Ishikawa (cell line): ENCODE measurements around the gene NARF.

ENCODE experiments used
- CEBPB ChIP-seq: IDR thresholded peaks from 2 replicates; pipeline ENCODE4 v1.6.1; 2012
- CREB1 ChIP-seq: IDR thresholded peaks from 2 replicates; pipeline ENCODE4 v1.6.1; 2012; ENCODE audit warnings: low read depth
- EGR1 ChIP-seq: IDR thresholded peaks from 2 replicates; pipeline ENCODE4 v1.6.1; 2012
- EP300 ChIP-seq: IDR thresholded peaks from 2 replicates; pipeline ENCODE4 v1.6.1; 2012; ENCODE audit warnings: borderline replicate concordance
- FOXM1 ChIP-seq: IDR thresholded peaks from 2 replicates; pipeline ENCODE4 v1.6.1; 2012; ENCODE audit warnings: low read depth, borderline replicate concordance
- MAX ChIP-seq: IDR thresholded peaks from 2 replicates; pipeline ENCODE4 v1.6.1; 2012
- NFIC ChIP-seq: IDR thresholded peaks from 2 replicates; pipeline ENCODE4 v1.6.1; 2012
- RAD21 ChIP-seq: IDR thresholded peaks from 2 replicates; pipeline ENCODE4 v1.6.1; 2012; ENCODE audit warnings: low read depth
- REST ChIP-seq: IDR thresholded peaks from 2 replicates; pipeline ENCODE4 v1.6.1; 2012; ENCODE audit warnings: low read depth, mild to moderate bottlenecking
- TAF1 ChIP-seq: IDR thresholded peaks from 2 replicates; pipeline ENCODE4 v1.6.1; 2012; ENCODE audit warnings: low read depth, mild to moderate bottlenecking
- TCF12 ChIP-seq: IDR thresholded peaks from 2 replicates; pipeline ENCODE4 v1.6.1; 2012; ENCODE audit warnings: low read depth
- TEAD4 ChIP-seq: IDR thresholded peaks from 2 replicates; pipeline ENCODE4 v1.6.1; 2012
- USF1 ChIP-seq: IDR thresholded peaks from 2 replicates; pipeline ENCODE4 v1.6.1; 2012
- YY1 ChIP-seq: IDR thresholded peaks from 2 replicates; pipeline ENCODE4 v1.6.1; 2012; ENCODE audit warnings: low read depth
- ZBTB7A ChIP-seq: IDR thresholded peaks from 2 replicates; pipeline ENCODE4 v1.6.1; 2012; ENCODE audit warnings: low read depth

The NARF gene

DNA sequence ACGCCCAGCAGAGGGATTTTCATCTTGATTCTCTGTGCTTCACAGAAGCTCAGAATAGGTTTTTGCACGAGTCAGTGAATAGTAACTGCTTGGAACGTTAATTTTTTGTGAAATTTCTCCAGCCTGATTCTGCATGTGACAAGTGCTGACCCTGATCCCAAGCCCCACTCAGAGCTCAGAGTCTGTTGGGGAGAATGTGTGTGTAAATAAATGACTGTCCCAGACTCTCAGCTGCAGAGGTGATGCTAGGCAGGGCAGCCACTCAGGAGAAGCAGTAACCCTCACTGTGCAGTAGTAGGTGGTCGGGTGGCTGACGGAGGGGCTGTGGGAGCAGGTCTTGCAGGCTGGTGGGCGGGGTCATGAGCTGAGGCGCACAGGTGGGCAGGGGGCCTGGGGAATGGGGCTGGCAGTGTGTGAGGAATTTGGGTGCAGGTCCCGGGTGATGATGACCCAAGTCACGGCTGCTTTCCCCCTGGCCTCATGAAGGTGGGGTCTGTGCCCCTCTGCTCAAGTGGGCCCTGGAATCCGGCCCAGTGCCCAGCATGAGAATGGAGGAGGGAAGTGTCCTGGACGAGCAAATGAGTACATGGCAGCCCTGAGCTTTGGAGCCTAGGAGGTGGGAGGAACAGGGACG lies 44.7 kb downstream of the NARF start:
- TF ChIP-seq YY1 (no peak), TCF12 (no peak), TEAD4 (no peak), EP300 (no peak), ZBTB7A (no peak)

- no peak for TF ChIP-seq TAF1
- no peak for TF ChIP-seq USF1
- no peak for TF ChIP-seq FOXM1
- TF ChIP-seq CREB1, result no peak
- no peak for TF ChIP-seq TEAD4
- TF ChIP-seq NFIC, result no peak
- no peak for TF ChIP-seq RAD21
- no peak for TF ChIP-seq EGR1
Measured at GRCh38 chr17:82503728-82504308, 45.3 kb downstream of the NARF start.

DNA sequence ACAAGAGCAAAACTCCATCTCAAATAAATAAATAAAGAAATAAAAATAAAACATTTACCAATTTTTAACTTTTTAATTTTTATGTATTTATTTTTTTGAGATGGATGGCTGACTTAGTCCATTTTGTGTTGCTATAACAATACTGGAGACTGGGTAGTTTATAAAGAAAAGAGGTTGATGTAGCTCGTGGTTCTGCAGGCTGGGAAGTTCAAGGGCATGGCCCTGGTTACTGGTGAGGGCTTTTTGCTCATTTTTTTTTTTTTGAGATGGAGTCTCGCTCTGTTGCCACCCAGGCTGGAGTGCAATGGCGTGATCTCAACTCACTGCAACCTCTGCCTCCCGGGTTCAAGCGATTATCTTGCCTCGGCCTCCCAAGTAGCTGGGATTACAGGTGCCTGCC lies 46.8 kb downstream of the NARF start:
- TF ChIP-seq FOXM1 (no peak), TCF12 (no peak), CREB1 (no peak), USF1 (no peak), RAD21 (no peak), CEBPB (no peak), YY1 (no peak), NFIC (no peak), TEAD4 (no peak), ZBTB7A (no peak)

DNA sequence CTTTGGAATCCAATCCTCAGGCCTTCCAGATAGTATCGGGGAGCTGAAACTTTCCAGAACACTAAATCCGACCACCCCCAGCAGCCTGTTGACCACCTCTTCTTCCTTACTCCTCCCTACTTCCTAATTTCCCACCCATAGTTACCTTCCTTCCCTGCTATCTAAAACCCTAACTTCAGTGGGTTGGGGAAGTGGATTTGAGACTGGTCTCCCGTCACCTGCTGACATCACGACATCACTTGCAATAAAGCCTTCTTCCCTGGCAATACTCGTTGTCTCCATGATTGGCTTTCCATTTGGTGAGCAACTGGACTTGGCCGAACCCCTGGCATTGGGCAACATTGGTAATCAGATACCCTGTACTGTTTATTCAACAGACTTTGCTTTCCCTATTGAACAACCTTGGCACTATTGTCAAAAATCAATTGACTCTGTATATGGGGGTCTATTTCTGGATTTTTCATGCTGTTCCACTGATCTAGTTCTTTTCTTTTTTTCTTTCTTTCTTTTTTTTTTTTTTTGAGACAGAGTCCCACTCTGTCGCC lies 49.2 kb downstream of the NARF start:
- 0 out of 2 replicates have a peak, but pooled peaks have one; percentile 28 for TF ChIP-seq CEBPB
- no peak for TF ChIP-seq RAD21
- TF ChIP-seq USF1, result no peak
- no peak for TF ChIP-seq TCF12

- TF ChIP-seq FOXM1 (no peak), CEBPB (no peak), EP300 (no peak), EGR1 (no peak), MAX (no peak), YY1 (no peak), ZBTB7A (no peak), REST (no peak)
Measured at GRCh38 chr17:82517230-82517865, 58.8 kb downstream of the NARF start.

DNA sequence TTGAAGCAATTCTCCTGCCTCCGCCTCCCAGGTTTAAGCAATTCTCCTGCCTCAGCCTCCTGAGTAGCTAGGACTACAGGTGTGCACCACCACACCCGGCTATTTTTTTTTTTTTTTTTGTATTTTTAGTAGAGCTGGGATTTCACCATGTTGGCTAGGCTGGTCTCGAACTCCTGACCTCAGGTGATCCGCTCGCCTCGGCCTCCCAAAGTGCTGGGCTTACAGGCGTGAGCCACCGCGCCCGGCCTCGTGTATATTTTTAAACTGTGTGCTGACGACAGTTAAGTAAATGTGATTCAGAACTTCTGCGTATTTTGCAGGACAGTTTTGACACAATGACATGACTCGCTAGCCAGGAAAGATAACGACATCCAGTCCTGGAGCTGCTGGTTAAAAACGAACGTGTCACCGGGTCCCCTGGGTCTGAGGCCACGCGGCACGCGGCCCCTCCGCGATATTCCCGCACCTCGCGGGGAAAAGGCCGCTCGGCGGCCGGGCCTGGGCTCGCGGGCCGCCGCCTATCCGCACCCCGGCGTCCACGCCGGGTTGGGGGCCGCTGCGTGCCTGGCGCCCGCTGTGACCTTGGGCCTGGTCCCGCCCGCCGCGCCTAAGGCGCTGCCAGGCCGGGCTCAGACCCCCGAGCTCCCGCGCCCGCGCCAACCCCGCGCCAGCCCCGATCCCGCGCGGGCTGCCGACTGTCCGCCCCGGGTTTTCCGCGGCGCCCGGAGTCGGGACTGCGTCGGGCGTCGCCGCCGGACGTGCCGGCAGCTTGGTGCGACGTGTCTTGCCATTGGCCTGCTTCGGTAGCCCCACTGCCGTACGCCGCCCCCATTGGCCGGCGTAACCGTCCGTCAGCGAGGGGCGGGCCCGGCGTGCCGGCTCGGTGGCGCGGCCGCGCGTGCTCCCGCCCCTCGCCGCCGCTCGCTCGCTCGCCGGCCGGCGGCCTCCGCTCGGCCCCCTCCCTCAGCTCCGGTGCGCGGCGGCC lies 60.6 kb downstream of the NARF start, which contains the start of gene FOXK2:
FOXK2 (plus strand) TSS at position 907 of the 985 bp plus-strand sequence. CDS start 157 bp downstream, outside the sequence.
- peak; percentile 6; the same call in 1 of the 2 replicates for TF ChIP-seq REST
- no peak for TF ChIP-seq TCF12
- TF ChIP-seq EGR1, result no peak
- peak; percentile 85; the same call in 1 of the 2 replicates for TF ChIP-seq MAX
- TF ChIP-seq YY1, result no peak
- no peak for TF ChIP-seq USF1
- peak; percentile 71; the same call in 1 of the 2 replicates for TF ChIP-seq TAF1
- TF ChIP-seq RAD21, result no peak
- no peak for TF ChIP-seq CEBPB
- TF ChIP-seq NFIC, result no peak; the same call in 1 of the 2 replicates
- TF ChIP-seq ZBTB7A, result peak; percentile 31; the same call in 1 of the 2 replicates
- no peak for TF ChIP-seq EP300
- peak; percentile 43; the same call in 1 of the 2 replicates for TF ChIP-seq CREB1
- no peak for TF ChIP-seq TEAD4
- TF ChIP-seq FOXM1, result peak; percentile 32; the same call in 1 of the 2 replicates
